Spinal cord (tissue), 10 donors: ENCODE data around the gene OTOA. TPM values are rescaled to one million over a fixed set of nuclear protein-coding genes. Genes with fewer than 3 reads are reported as not detected.

Experiments
- DNase-seq, 6 donors: peaks; one replicate each; pipeline versions ENCODE4 v3.0.0 to v3.0.0-alpha.2; 2013 to 2015; ENCODE audit warnings: low spot score in 6 of 6, low read depth in 4 of 6
- H3K27ac ChIP-seq: one replicate; pipeline ENCODE4 v1.5.1; 2013; ENCODE audit warnings: low read depth, low read length, control low read depth
- H3K27me3 ChIP-seq: one replicate; pipeline ENCODE4 v1.6.1; 2013; ENCODE audit warnings: low read length; ENCODE audit not compliant: control insufficient read depth, insufficient read depth
- H3K36me3 ChIP-seq: one replicate; pipeline ENCODE4 v1.6.1; 2013; ENCODE audit warnings: low read length; ENCODE audit not compliant: control insufficient read depth, insufficient read depth
- H3K4me1 ChIP-seq: one replicate; pipeline ENCODE4 v1.6.1; 2013; ENCODE audit warnings: low read length; ENCODE audit not compliant: control insufficient read depth, insufficient read depth
- H3K4me3 ChIP-seq: one replicate; pipeline ENCODE4 v1.5.1; 2013; ENCODE audit warnings: low read depth, low read length, control low read depth
- H3K9me3 ChIP-seq: one replicate; pipeline ENCODE4 v1.6.1; 2013; ENCODE audit warnings: low read length; ENCODE audit not compliant: control insufficient read depth, insufficient read depth
- WGBS: methylation state at CpG from one replicate; pipeline ENCODE4 v1.1.5; 2013; ENCODE audit warnings: missing lambda C conversion rate; ENCODE audit not compliant: insufficient coverage; 5-methylcytosine and 5-hydroxymethylcytosine counted together
- long read RNA-seq, 4 donors: transcript quantifications; one replicate each; lab custom pipeline, GENCODE V29; 2026
- polyA plus RNA-seq, 2 donors: library from polyadenylated mRNA; unstranded; fragments of 120-200 nt; gene quantifications; one replicate each; pipeline ENCODE4 v1.2.1, GENCODE V29; 2013; ENCODE audit not compliant: insufficient read length in 2 of 2
- total RNA-seq, 2 donors: library from RNA; depleted of rRNA in 1 of 2; stranded (reverse); fragments of 120-200 nt in 1 of 2; fragments of >200 nt in 1 of 2; gene quantifications; one replicate each; pipeline versions ENCODE4 v1.2.3 to v1.2.4, GENCODE V29; 2013 to 2014
- donor health status: healthy.

Gene OTOA
- total RNA-seq (under 1 TPM; 0.50 to 0.61 TPM), polyA plus RNA-seq (under 1 TPM; 0.32 to 0.53 TPM)
- long read RNA-seq, donor 1, partial matches to known transcripts = 16 of 21 reads
- long read RNA-seq, donor 1, other reads (novel, unspliced or antisense) = 5 of 21 reads
- long read RNA-seq, donor 2 = 0 reads
- long read RNA-seq, donor 3 = 0 reads
- long read RNA-seq, donor 4 = 0 reads

- WGBS = 5% methylated on average over 39 of the region's 45 CpGs
- Histone ChIP-seq H3K4me1 (peaks cover 7% of the 10 kb centered on the region), H3K36me3 (no peaks in the 10 kb centered on the region), H3K9me3 (no peaks in the 10 kb centered on the region), H3K27ac (no peak within 1 kb of the TSS), H3K4me3 (no peak within 1 kb of the TSS), H3K27me3 (no peaks in the 10 kb centered on the region)
- no peak for DNase-seq
These were observed at the start of gene OTOA for GRCh38 chr16:21663889-21664647. OTOA (plus strand) TSS chr16:21663968; CDS start chr16:21678515, 14,547 bp downstream.

GRCh38 chr16:21614896-21615295, 48.9 kb upstream of the OTOA start:
- WGBS = 95% methylated on average over 2 of the region's 3 CpGs
- no peak for DNase-seq
- H3K27me3 ChIP-seq = no peaks in the 10 kb centered on the region
- no peaks in the 10 kb centered on the region for H3K9me3 ChIP-seq
- H3K4me3 ChIP-seq = no peak overlapping the region
- H3K36me3 ChIP-seq = peaks cover 6% of the 10 kb centered on the region
- peaks cover 2% of the 10 kb centered on the region for H3K4me1 ChIP-seq
- H3K27ac ChIP-seq = no peak overlapping the region

GRCh38 chr16:21617607-21618006, 46.2 kb upstream of the OTOA start:
- WGBS = no CpG with 5 or more reads among the region's 3 CpGs
- H3K27me3 ChIP-seq = no peaks in the 10 kb centered on the region
- DNase-seq = no peak

GRCh38 chr16:21618281-21618680, 45.5 kb upstream of the OTOA start:
- Histone ChIP-seq H3K9me3 (no peaks in the 10 kb centered on the region), H3K4me3 (no peak overlapping the region), H3K27me3 (no peaks in the 10 kb centered on the region), H3K36me3 (peaks cover 11% of the 10 kb centered on the region), H3K4me1 (no peaks in the 10 kb centered on the region), H3K27ac (no peak overlapping the region)
- no peak for DNase-seq
- no CpG with 5 or more reads among the region's 5 CpGs for WGBS

More at GRCh38 chr16:21617607-21618006, 46.2 kb upstream of the OTOA start:
- Histone ChIP-seq H3K27ac (no peak overlapping the region), H3K4me3 (no peak overlapping the region), H3K4me1 (no peaks in the 10 kb centered on the region), H3K36me3 (peaks cover 11% of the 10 kb centered on the region), H3K9me3 (no peaks in the 10 kb centered on the region)

DNA sequence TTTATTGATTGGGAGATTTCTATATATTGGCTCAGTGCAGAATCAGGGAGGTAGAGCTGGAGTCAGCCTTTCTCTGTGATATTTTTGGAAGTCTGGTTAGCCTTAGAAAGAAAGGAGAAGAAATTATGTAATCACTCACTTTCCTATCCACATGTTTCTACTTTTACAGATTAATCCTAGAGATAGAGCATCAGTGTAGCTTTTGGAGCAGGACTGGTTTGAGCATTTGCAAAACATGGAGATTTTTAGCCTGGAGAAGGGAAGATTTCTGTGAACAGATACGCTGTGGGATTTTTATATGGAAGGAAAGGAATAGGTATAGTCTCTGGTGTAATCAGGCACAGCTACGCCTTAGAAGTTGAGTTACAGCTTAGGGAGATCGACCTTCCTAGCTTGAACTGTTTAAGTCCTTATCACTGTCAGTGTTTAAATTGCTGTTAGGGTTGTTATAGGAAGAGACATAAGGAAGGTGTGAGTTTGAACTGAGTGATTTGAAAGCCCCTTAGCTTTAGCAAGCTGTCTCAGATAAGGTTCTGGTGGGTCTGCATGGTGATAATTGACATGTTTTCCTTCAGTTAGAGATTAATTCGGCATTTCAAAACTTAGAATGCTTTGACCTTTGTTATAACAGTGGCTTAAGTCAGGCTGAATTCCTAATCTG, 43.9 kb upstream of the OTOA start:
- Histone ChIP-seq H3K27me3 (no peaks in the 10 kb centered on the region), H3K9me3 (no peaks in the 10 kb centered on the region), H3K4me1 (no peaks in the 10 kb centered on the region), H3K4me3 (no peak overlapping the region), H3K36me3 (peaks cover 14% of the 10 kb centered on the region), H3K27ac (no peak overlapping the region)
- no peak for DNase-seq
- WGBS = 91% methylated on average over 3 of the region's 4 CpGs

- H3K4me3 ChIP-seq = no peak overlapping the region
- no peaks in the 10 kb centered on the region for H3K4me1 ChIP-seq
- H3K9me3 ChIP-seq = no peaks in the 10 kb centered on the region
- no peak overlapping the region for H3K27ac ChIP-seq
- peaks cover 14% of the 10 kb centered on the region for H3K36me3 ChIP-seq
- no peak for DNase-seq
- no peaks in the 10 kb centered on the region for H3K27me3 ChIP-seq
These were observed 43.2 kb upstream of the OTOA start for GRCh38 chr16:21620592-21620991.

GRCh38 chr16:21622545-21622944, 41.2 kb upstream of the OTOA start:
- no peak for DNase-seq
- Histone ChIP-seq H3K27ac (no peak overlapping the region), H3K4me1 (no peaks in the 10 kb centered on the region), H3K9me3 (no peaks in the 10 kb centered on the region), H3K27me3 (no peaks in the 10 kb centered on the region), H3K4me3 (no peak overlapping the region), H3K36me3 (peaks cover 14% of the 10 kb centered on the region)
- WGBS = no CpG with 5 or more reads among the region's 1 CpG

GRCh38 chr16:21625026-21625425, 38.7 kb upstream of the OTOA start:
- Histone ChIP-seq H3K27ac (no peak overlapping the region), H3K4me1 (no peaks in the 10 kb centered on the region), H3K4me3 (no peak overlapping the region), H3K36me3 (peaks cover 15% of the 10 kb centered on the region), H3K27me3 (no peaks in the 10 kb centered on the region), H3K9me3 (no peaks in the 10 kb centered on the region)
- no peak for DNase-seq
- no CpG with 5 or more reads among the region's 1 CpG for WGBS

GRCh38 chr16:21626659-21627277, 37.0 kb upstream of the OTOA start:
- H3K27ac ChIP-seq = peak overlapping the region; percentile 19
- 4% methylated on average over 3 of the region's 6 CpGs for WGBS
- no peak overlapping the region for H3K4me3 ChIP-seq
- DNase-seq = peak in 4 of 6 donors; percentile 15 to 70 (median 44)
- H3K9me3 ChIP-seq = no peaks in the 10 kb centered on the region
- H3K4me1 ChIP-seq = no peaks in the 10 kb centered on the region
- H3K36me3 ChIP-seq = peaks cover 15% of the 10 kb centered on the region
- H3K27me3 ChIP-seq = no peaks in the 10 kb centered on the region
